ENCODE results near the gene NTM.

Gene NTM

DNA sequence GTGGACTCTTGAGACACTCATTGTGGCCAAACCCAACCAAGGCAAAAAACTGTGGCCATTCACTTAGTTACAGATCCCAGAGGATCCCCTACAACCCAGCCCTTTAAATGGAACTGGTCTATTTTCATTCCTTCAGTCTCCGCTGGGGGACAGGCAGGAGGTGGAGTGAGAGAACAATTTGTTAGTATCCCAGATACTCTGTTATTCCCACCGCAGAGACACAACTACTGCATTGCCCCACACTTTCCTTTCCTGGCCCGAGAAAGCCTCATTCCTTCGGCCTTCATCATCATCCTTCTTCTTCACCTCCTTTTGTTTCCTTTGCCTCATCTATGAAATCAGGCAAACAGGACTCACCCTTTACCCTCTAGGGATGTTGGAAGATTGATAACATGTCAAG lies 191.1 kb downstream of the NTM start:
- Histone ChIP-seq H3K9me3 (ENCODE audit: low read length) (no peaks in the 10 kb centered on the region), H3K9ac (ENCODE audit: low read length) (no peak overlapping the region), H3K4me2 (ENCODE audit: low read length) (no peak overlapping the region), H3F3A (ENCODE audit: insufficient read depth, low read length) (no peaks in the 10 kb centered on the region), H3K27ac (ENCODE audit: low read depth, low read length, poor library complexity, severe bottlenecking) (no peak overlapping the region), H3K4me3 (ENCODE audit: low read depth, low read length, poor library complexity, severe bottlenecking) (no peak overlapping the region), H4K20me1 (ENCODE audit: insufficient read depth, low read length) (no peaks in the 10 kb centered on the region), H2AFZ (ENCODE audit: low read length) (no peak overlapping the region), H3K9me2 (ENCODE audit: low read depth, low read length) (no peaks in the 10 kb centered on the region), H3K79me2 (ENCODE audit: insufficient read depth, low read length) (no peaks in the 10 kb centered on the region), H3K36me3 (ENCODE audit: insufficient read depth, low read length) (no peaks in the 10 kb centered on the region), H3K27me3 (ENCODE audit: insufficient read depth, low read length) (no peaks in the 10 kb centered on the region), H3K4me1 (ENCODE audit: insufficient read depth, low read length, severe bottlenecking) (no peaks in the 10 kb centered on the region)
- TF ChIP-seq, protein P1, sequence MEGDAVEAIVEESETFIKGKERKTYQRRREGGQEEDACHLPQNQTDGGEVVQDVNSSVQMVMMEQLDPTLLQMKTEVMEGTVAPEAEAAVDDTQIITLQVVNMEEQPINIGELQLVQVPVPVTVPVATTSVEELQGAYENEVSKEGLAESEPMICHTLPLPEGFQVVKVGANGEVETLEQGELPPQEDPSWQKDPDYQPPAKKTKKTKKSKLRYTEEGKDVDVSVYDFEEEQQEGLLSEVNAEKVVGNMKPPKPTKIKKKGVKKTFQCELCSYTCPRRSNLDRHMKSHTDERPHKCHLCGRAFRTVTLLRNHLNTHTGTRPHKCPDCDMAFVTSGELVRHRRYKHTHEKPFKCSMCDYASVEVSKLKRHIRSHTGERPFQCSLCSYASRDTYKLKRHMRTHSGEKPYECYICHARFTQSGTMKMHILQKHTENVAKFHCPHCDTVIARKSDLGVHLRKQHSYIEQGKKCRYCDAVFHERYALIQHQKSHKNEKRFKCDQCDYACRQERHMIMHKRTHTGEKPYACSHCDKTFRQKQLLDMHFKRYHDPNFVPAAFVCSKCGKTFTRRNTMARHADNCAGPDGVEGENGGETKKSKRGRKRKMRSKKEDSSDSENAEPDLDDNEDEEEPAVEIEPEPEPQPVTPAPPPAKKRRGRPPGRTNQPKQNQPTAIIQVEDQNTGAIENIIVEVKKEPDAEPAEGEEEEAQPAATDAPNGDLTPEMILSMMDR (IDR thresholded peaks at IDR 0.05; ENCODE audit: low read length), result no peak
- TF ChIP-seq EZH2 (IDR thresholded peaks at IDR 0.05; ENCODE audit: borderline replicate concordance, low read length), result no peak

DNA sequence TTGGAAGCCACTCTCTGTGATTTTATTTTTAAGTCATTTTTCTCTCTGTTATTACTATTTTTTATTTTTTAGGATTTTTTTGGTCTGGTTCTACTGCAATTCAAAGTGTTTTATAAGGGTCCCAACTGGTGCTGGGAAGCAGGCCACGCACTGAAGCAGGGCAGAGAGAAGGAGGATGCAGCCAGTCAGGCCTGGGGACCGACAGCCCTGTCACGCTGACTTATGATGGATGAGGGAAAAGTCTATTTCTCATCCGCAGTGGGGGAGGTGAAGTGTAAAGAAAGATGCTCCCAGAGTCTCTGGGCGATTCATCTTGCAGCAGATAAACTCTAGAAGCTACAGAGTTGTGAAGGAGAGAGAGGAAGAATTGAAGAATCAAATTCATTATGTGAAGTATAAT lies 191.6 kb downstream of the NTM start:
- H3K9me3 ChIP-seq (ENCODE audit: low read length), result no peaks in the 10 kb centered on the region
- no peaks in the 10 kb centered on the region for H3F3A ChIP-seq (ENCODE audit: insufficient read depth, low read length)
- no peaks in the 10 kb centered on the region for H4K20me1 ChIP-seq (ENCODE audit: insufficient read depth, low read length)
- H2AFZ ChIP-seq (ENCODE audit: low read length), result no peak overlapping the region
- TF ChIP-seq EZH2 (IDR thresholded peaks at IDR 0.05; ENCODE audit: borderline replicate concordance, low read length), result no peak
- TF ChIP-seq, protein P1 (IDR thresholded peaks at IDR 0.05; ENCODE audit: low read length), result no peak
- no peaks in the 10 kb centered on the region for H3K36me3 ChIP-seq (ENCODE audit: insufficient read depth, low read length)
- H3K9ac ChIP-seq (ENCODE audit: low read length), result no peak overlapping the region
- H3K27me3 ChIP-seq (ENCODE audit: insufficient read depth, low read length), result no peaks in the 10 kb centered on the region
- H3K4me2 ChIP-seq (ENCODE audit: low read length), result no peak overlapping the region
- no peak overlapping the region for H3K4me3 ChIP-seq (ENCODE audit: low read depth, low read length, poor library complexity, severe bottlenecking)
- no peaks in the 10 kb centered on the region for H3K4me1 ChIP-seq (ENCODE audit: insufficient read depth, low read length, severe bottlenecking)
- H3K79me2 ChIP-seq (ENCODE audit: insufficient read depth, low read length), result no peaks in the 10 kb centered on the region
- no peak overlapping the region for H3K27ac ChIP-seq (ENCODE audit: low read depth, low read length, poor library complexity, severe bottlenecking)
- no peaks in the 10 kb centered on the region for H3K9me2 ChIP-seq (ENCODE audit: low read depth, low read length)

DNA sequence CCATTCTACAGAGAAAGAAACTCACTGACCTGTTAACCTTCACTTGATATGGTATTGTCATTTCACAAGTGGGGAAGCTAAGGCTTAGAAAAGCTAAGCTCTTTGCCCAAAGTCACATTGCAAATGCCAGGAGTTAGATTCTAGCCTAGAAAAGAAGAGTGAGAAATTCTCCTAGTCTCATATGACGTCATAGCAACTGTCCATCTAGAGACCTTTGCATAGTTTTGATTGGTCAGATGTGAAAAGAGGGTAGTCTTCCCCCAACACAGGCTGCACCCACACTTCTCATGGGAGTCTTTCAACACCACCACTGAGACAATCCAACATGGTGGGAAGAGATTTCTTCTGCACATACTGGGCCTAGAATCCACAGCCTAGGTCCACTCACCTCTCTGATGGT lies 197.9 kb downstream of the NTM start:
- Histone ChIP-seq H2AFZ (ENCODE audit: low read length) (no peak overlapping the region), H3K9ac (ENCODE audit: low read length) (no peak overlapping the region), H4K20me1 (ENCODE audit: insufficient read depth, low read length) (no peaks in the 10 kb centered on the region), H3K9me3 (ENCODE audit: low read length) (no peaks in the 10 kb centered on the region), H3F3A (ENCODE audit: insufficient read depth, low read length) (no peaks in the 10 kb centered on the region), H3K27me3 (ENCODE audit: insufficient read depth, low read length) (no peaks in the 10 kb centered on the region), H3K4me2 (ENCODE audit: low read length) (no peak overlapping the region), H3K9me2 (ENCODE audit: low read depth, low read length) (no peaks in the 10 kb centered on the region), H3K4me3 (ENCODE audit: low read depth, low read length, poor library complexity, severe bottlenecking) (no peak overlapping the region), H3K4me1 (ENCODE audit: insufficient read depth, low read length, severe bottlenecking) (no peaks in the 10 kb centered on the region), H3K27ac (ENCODE audit: low read depth, low read length, poor library complexity, severe bottlenecking) (no peak overlapping the region), H3K36me3 (ENCODE audit: insufficient read depth, low read length) (no peaks in the 10 kb centered on the region), H3K79me2 (ENCODE audit: insufficient read depth, low read length) (no peaks in the 10 kb centered on the region)
- no peak for TF ChIP-seq EZH2 (IDR thresholded peaks at IDR 0.05; ENCODE audit: borderline replicate concordance, low read length)
- TF ChIP-seq, protein P1 (IDR thresholded peaks at IDR 0.05; ENCODE audit: low read length), result no peak

All from OCI-LY1 (cell line).